ENCODE results near the gene GATA3.

GATA3 gene

GRCh38 chr10:8051109-8051821 lies 3.2 kb upstream of the GATA3 start:
- FAIRE-seq = no peak

GRCh38 chr10:8051851-8052257 lies 2.6 kb upstream of the GATA3 start:
- FAIRE-seq = no peak

- FAIRE-seq = no peak
Observed at GRCh38 chr10:8052341-8052955, 2.0 kb upstream of the GATA3 start.

GRCh38 chr10:8052956-8053445 lies 1.5 kb upstream of the GATA3 start:
- FAIRE-seq = no peak

GRCh38 chr10:8053446-8054243 lies 843 bp upstream of the GATA3 start:
- FAIRE-seq = no peak

DNA sequence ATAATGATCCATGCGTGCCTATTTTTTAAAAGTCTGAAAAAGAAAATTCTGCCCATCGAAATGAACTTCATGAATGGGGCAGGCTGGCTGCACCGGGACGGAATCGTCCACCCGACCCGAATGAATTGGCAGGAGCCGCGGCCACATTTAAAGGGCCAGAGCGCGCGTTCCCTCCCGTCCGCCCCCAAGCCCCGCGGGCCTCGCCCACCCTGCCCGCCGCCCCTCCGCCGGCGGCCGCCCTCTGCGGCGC lies 319 bp upstream of the GATA3 start:
- FAIRE-seq = no peak

- no peak for FAIRE-seq
Observed at GRCh38 chr10:8055420-8056349, 1.2 kb downstream of the GATA3 start.

GRCh38 chr10:8056378-8056777 lies 1.9 kb downstream of the GATA3 start:
- FAIRE-seq = no peak

GRCh38 chr10:8056871-8057331 lies 2.4 kb downstream of the GATA3 start:
- FAIRE-seq = no peak

GRCh38 chr10:8057636-8058273 lies 3.3 kb downstream of the GATA3 start:
- no peak for FAIRE-seq

DNA sequence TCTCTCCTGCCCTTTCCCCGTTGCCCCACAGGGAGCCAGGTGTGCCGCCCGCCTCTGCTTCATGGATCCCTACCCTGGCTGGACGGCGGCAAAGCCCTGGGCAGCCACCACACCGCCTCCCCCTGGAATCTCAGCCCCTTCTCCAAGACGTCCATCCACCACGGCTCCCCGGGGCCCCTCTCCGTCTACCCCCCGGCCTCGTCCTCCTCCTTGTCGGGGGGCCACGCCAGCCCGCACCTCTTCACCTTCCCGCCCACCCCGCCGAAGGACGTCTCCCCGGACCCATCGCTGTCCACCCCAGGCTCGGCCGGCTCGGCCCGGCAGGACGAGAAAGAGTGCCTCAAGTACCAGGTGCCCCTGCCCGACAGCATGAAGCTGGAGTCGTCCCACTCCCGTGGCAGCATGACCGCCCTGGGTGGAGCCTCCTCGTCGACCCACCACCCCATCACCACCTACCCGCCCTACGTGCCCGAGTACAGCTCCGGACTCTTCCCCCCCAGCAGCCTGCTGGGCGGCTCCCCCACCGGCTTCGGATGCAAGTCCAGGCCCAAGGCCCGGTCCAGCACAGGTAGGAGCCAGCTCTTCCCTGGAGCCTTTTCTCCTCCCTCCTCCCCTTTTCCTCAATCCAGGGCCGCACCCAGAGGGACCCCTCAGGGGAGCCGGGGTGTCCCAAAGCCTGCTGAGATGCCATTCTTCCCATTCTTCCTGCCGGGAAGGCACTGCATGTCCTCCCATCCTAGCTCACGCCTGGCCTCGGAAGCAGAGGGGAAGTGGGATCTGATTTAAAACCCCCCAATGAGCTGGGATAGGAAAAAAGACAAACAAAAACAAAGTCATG lies 4.0 kb downstream of the GATA3 start:
- no peak for FAIRE-seq

DNA sequence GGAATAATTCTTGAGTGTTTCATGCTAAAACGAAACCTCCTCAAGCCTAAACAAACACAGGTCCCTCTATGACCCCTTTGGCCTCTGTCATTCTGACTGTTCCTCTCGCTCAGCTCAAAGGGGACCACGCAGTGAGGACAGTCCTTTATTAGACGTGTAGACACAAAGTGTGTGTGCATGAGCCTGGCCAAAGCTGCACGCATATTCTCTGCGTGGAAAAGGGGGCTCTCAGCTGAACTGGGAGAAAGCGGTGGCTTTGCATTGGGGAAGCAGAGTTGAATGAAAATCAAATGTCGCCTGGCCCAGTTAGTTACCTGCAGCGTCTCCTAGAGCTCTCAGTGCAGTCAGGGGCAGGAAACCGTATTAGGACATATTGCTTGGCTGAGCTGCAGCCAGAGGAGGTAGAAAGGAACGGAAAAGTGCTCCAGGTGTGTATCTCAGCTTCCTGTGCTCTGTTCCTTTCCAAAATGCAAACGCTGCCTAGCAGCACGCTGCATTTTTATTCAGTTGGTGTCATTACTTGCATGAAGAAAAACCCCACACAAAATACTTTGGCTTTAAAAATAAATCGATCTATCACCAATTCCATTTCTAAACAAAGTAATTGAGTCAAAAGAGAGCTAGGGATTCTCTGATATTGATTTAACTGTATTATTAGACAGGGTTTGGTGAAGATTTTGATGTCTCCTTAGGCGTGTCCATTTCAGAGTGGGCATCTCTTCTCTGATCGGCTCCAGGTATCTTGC lies 4.9 kb downstream of the GATA3 start:
- FAIRE-seq = no peak

DNA sequence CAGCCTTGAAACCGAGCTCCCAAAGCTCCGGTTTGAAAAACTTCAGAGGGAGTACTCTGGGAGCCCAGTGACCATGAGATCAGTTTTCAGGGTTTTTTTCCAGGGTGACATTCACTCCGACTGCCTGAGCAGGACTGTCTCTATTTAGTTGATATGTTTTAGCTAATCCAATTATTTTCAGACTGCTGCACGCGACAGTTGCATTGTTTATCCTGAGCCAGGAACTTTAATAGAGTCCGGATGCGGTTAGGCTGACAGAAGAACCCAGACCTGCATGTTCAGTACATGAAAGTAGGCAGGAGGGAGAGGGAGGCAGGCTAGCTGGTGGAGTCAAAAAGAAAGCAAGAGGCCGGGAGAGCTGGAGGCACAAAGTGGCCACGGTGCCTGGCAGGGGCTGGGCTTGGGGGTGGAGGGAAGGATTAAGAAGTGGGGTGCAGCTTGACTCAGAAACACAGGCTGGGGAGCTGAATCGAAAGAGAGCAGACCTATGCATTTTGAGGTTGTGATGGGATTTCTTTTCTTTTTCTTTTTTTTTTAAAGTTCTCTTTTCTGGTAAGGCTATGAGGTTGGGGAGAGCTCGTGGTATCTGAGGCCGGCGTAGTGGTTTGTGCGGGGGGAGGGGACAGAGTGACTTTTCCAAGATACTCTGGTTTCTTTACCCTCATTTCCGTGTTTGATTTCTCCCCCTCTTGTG lies 5.7 kb downstream of the GATA3 start:
- no peak for FAIRE-seq

DNA sequence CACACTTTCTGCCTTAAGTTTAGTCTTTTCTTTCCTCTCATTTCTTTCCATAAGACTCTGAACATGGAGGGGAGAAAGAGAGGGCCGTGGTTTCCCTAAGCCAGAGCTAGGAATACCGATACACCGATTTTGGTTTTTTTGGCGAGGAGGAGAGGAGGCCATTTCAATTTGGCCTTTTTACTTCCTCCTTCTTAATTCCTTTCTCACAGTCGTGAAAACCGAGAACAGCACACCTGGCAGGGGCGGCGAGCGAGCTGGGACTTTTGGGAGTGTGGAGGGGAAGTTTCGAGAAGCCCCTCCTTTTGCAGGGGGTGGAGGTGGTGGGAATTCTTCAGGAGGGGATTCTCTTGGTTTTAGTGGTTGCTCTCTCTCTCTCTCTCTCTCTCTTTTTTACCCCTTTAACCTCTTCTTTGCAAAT lies 6.2 kb downstream of the GATA3 start:
- no peak for FAIRE-seq

GRCh38 chr10:8061274-8062211 lies 7.1 kb downstream of the GATA3 start:
- no peak for FAIRE-seq

DNA sequence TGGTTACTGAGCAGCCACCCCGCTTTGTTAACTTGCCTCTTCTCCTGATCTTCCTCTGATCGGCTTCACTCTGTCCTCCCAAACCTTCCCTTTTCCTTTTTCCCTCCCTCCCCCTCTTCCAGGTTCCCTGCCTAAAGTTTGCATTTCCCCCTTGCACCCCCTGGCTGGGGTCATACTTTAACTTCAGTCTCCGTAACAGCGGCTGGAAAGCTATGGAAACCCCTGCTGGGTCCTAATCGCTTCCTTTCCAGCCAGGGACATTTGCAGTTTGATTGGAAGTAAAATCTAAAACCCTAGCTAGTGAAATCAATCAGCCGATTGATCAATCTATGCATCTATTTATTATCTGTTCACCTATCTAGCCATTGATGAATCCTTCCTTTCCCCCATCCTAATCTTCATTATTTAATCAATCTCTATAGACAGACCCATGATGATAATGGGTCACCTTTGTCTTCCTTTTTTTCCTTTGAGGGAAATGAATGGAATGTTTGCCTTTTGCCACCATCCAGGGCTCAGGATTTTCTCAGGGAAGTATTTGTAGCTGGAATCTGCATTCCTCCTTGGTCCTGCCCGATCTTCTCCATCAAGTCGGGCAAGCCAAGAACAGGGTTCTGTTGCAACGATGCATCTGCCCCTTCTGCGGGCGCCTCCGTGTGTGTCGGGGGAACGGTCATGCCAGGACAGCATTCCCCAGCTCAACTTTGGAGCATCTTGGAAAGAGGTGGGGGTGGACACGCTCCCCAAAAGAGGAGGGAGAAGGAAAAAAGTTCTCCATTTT lies 8.8 kb downstream of the GATA3 start:
- FAIRE-seq = no peak

GRCh38 chr10:8063935-8064334 lies 9.4 kb downstream of the GATA3 start:
- FAIRE-seq = no peak

DNA sequence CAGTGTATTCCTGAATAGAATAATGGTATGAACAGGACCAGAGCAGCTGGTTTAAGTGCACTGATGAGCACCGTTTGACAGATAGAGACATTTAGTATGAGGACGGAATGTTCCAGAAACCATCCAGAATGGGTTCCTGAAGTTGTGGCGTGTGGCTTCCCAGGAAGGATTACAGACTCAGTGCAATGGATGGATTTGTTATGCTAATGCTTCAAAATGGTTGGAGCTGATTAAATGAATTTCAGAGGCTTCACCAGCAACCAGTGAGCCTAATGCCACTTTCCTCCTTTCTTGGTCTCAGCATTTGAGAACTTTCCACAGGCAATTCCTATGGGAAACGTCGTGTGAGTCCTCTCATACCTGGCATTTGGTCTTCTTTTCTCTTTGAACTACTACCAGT lies 9.9 kb downstream of the GATA3 start:
- FAIRE-seq = no peak

Data from TTC549 (cell line).